A673 (cell line): ENCODE data around the gene SFSWAP. TPM values are rescaled to one million over a fixed set of nuclear protein-coding genes. Genes with fewer than 3 reads are reported as not detected.

Experiments
- BruUV-seq: library from RNA; stranded (reverse); fragments of 400-500 nt; replicated peaks from 2 replicates; lab custom pipeline; 2021; lab: Mats Ljungman, UMichigan
- CTCF ChIA-PET: fragments of 300-600 bp; sonication (Branson Sonifier 250); formaldehyde crosslinking; loops from one replicate; lab custom pipeline; 2022; ENCODE audit warnings: antibody characterized with exemption; lab: Charles Lee
- POLR2A ChIA-PET: fragments of 300-600 bp; sonication (Branson Sonifier 250); formaldehyde crosslinking; loops from one replicate; lab custom pipeline; 2022; ENCODE audit warnings: antibody characterized with exemption; ENCODE audit not compliant: low non-redundant PET; lab: Charles Lee
- DNase-seq: peaks from one replicate; pipeline ENCODE4 v3.0.0-alpha.2; 2015; ENCODE audit warnings: low spot score
- H3K27ac ChIP-seq: fragments of 200-600 bp; sonication (generic); 2 replicates; pipeline ENCODE4 v1.5.1; 2016; ENCODE audit warnings: mixed run types, low read depth, mild to moderate bottlenecking, mixed read lengths, antibody characterized with exemption, low read length; ENCODE audit not compliant: poor library complexity, severe bottlenecking
- H3K27me3 ChIP-seq: fragments of 200-600 bp; sonication (generic); replicated peaks from 2 replicates; pipeline ENCODE4 v1.6.1; 2017; ENCODE audit warnings: mixed run types, low read depth, mild to moderate bottlenecking, mixed read lengths, antibody characterized with exemption, low read length; ENCODE audit not compliant: insufficient read depth, poor library complexity
- H3K36me3 ChIP-seq: fragments of 200-600 bp; sonication (generic); 2 replicates; pipeline ENCODE4 v1.6.1; 2016; ENCODE audit warnings: mixed run types, mild to moderate bottlenecking, mixed read lengths, antibody characterized with exemption, low read length; ENCODE audit not compliant: insufficient read depth, poor library complexity, severe bottlenecking
- H3K4me1 ChIP-seq: fragments of 200-600 bp; sonication (generic); 2 replicates; pipeline ENCODE4 v1.6.1; 2017; ENCODE audit warnings: mixed run types, mild to moderate bottlenecking, mixed read lengths, antibody characterized with exemption, low read length; ENCODE audit not compliant: insufficient read depth, poor library complexity, severe bottlenecking
- H3K4me3 ChIP-seq: fragments of 200-600 bp; sonication (generic); 2 replicates; pipeline ENCODE4 v1.5.1; 2016; ENCODE audit warnings: low read depth, mixed run types, mild to moderate bottlenecking, mixed read lengths, low read length; ENCODE audit not compliant: poor library complexity, severe bottlenecking
- H3K9me3 ChIP-seq: fragments of 200-600 bp; sonication (generic); 2 replicates; pipeline ENCODE4 v1.6.1; 2016; ENCODE audit warnings: mixed run types, low read depth, mild to moderate bottlenecking, mixed read lengths, antibody characterized with exemption, low read length; ENCODE audit not compliant: poor library complexity, severe bottlenecking
- EZH2 ChIP-seq: fragments of 200-600 bp; sonication (generic); IDR thresholded peaks from 2 replicates; pipeline ENCODE4 v1.6.1; 2017; ENCODE audit warnings: borderline replicate concordance, low read depth, mild to moderate bottlenecking, mixed read lengths, antibody characterized with exemption, low read length; ENCODE audit not compliant: poor library complexity, severe bottlenecking
- intact Hi-C: fragments of 100-400 bp; cut with micrococcal nuclease; formaldehyde crosslinking; loops from one replicate; pipeline ENCODE4 v1.10.0; 2022; ENCODE audit not compliant: unreplicated experiment
- total RNA-seq: library from RNA; stranded (reverse); gene quantifications from 2 replicates; pipeline ENCODE4 v1.2.3, GENCODE V29; 2021
- TF ChIP-seq, protein P1 (sequence below): fragments of 300-800, 200-600 bp; sonication (generic); conservative IDR thresholded peaks from 2 replicates; pipeline ENCODE4 v1.5.1; 2017; ENCODE audit warnings: low read depth, mild to moderate bottlenecking, antibody characterized with exemption, low read length, moderate library complexity, mixed read lengths

SFSWAP gene
- total RNA-seq, 1 experiment from 2014 or later: 66.4 TPM

DNA sequence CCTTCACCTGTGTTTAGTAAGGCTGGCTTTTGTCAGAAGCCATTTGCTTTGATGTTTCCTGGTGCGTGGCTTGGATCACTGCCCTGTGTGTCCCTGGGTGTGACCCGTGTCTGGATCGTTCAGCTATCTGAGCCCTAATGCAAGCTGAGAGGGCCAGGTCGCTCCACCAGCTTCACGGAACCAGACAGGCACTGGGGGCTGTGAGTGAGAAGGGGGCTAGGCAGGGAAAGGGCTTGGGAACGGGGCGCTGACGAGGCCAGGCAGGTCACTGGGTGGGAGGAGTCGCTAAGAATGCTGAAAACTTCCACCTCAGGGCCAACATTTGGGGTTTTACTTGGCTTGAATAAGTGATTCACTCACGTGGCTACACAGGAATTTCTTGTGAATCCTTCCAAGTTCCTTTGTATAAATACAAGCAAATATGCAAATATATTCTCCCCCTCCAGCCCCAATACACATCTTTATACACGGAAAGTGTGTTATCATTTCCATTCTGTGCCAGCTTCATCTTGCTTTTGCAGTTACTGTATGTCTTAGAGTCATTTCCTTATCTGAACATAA, 93.2 kb downstream of the SFSWAP start:
- Histone ChIP-seq H3K4me3 (no peak overlapping the region), H3K36me3 (peaks cover 4% of the 10 kb centered on the region), H3K27ac (no peak overlapping the region), H3K27me3 (no peaks in the 10 kb centered on the region), H3K9me3 (no peaks in the 10 kb centered on the region), H3K4me1 (no peaks in the 10 kb centered on the region)
- intact Hi-C loops: no loop called here
- DNase-seq: no peak
- TF ChIP-seq EZH2: no peak
- TF ChIP-seq, protein P1, sequence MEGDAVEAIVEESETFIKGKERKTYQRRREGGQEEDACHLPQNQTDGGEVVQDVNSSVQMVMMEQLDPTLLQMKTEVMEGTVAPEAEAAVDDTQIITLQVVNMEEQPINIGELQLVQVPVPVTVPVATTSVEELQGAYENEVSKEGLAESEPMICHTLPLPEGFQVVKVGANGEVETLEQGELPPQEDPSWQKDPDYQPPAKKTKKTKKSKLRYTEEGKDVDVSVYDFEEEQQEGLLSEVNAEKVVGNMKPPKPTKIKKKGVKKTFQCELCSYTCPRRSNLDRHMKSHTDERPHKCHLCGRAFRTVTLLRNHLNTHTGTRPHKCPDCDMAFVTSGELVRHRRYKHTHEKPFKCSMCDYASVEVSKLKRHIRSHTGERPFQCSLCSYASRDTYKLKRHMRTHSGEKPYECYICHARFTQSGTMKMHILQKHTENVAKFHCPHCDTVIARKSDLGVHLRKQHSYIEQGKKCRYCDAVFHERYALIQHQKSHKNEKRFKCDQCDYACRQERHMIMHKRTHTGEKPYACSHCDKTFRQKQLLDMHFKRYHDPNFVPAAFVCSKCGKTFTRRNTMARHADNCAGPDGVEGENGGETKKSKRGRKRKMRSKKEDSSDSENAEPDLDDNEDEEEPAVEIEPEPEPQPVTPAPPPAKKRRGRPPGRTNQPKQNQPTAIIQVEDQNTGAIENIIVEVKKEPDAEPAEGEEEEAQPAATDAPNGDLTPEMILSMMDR: no peak
- CTCF ChIA-PET: no interaction called here
- POLR2A ChIA-PET: no interaction called here
- no TSS peak for BruUV-seq

DNA sequence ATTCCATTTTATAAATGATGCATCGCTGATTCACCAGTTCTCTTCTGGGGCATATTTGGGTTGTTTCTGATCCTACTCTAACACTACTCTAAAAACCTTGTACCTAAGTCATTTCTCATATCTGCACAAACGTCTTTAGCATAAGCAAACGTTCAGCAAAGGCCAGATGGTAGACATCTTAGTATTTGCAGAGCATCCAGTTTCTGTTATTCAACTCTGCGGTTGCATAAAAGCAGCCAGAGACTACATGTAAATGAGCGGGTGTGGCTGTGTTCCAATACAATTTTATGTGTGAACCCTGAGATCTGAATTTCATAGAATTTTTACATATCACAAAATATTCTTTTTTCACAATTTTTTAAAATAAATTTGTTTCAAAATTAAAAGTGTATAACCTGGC, 94.5 kb downstream of the SFSWAP start:
- Histone ChIP-seq H3K27ac (no peak overlapping the region), H3K9me3 (no peaks in the 10 kb centered on the region), H3K4me1 (no peaks in the 10 kb centered on the region), H3K36me3 (peaks cover 4% of the 10 kb centered on the region), H3K27me3 (no peaks in the 10 kb centered on the region), H3K4me3 (no peak overlapping the region)
- BruUV-seq: no TSS peak
- ChIA-PET CTCF (no interaction called here), POLR2A (no interaction called here)
- DNase-seq: no peak
- no peak for TF ChIP-seq EZH2
- TF ChIP-seq, protein P1: no peak
- intact Hi-C loops: no loop called here

DNA sequence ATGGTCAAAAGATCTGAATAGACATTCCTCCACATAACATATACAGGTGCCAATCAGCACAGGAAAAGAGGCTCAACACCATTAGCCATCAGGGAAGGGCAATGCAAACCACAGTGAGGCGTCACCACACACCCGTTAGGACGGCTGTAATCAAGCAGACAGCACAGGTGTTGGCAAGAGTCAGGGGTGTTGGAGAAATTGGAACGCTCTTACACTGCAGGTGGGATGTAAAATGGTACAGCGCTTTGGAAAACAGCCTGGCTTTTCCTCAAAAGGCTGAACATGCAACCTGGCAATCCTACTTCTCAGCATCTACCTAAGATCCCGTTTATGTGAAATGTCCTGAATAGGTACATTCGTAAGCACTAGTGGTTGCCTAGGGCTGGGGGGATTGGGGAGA, 95.8 kb downstream of the SFSWAP start:
- ChIA-PET POLR2A (no interaction called here), CTCF (no interaction called here)
- no peaks in the 10 kb centered on the region for H3K27me3 ChIP-seq
- H3K4me3 ChIP-seq: no peak overlapping the region
- H3K27ac ChIP-seq: no peak overlapping the region
- H3K4me1 ChIP-seq: no peaks in the 10 kb centered on the region
- BruUV-seq: no TSS peak
- no peaks in the 10 kb centered on the region for H3K9me3 ChIP-seq
- no peak for DNase-seq
- H3K36me3 ChIP-seq: no peaks in the 10 kb centered on the region
- no peak for TF ChIP-seq EZH2
- TF ChIP-seq, protein P1: no peak
- intact Hi-C loops: no loop called here
